ENCODE results near the gene MEAF6. TPM values are rescaled to one million over a fixed set of nuclear protein-coding genes. Genes with fewer than 3 reads are reported as not detected.

MEAF6 gene
- total RNA-seq, 4 donors from 2014 or later, result 63.6 to 105 (median 68.7) TPM

DNA sequence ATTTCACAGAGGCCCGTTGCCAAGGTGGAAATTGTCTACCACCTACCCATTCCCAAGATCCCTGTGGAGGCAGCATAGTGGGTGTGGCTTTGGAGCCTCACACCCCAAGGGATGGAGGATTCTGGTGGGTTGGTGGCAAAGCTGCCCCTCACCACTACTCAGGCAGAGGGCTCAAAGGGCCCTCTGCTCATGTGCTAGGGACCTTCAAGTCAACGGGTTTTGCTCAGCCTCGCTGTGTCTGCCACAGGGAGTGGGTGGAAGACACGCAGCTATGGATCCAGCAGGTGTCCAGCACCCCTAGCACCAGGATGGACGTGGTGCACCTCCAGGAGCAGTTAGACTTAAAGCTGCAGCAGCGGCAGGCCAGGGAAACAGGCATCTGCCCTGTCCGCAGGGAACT is 44.5 kb upstream of the MEAF6 start:
- Histone ChIP-seq H3K36me3 (no peaks in the 10 kb centered on the region), H3K9me3 (no peaks in the 10 kb centered on the region), H3K27me3 (no peaks in the 10 kb centered on the region), H3K27ac (no peak overlapping the region), H3K4me1 (peaks cover 15% of the 10 kb centered on the region), H3K4me3 (no peak overlapping the region)
- no peak for DNase-seq (ENCODE audit: low spot score in 2 of 2)
- no peak for TF ChIP-seq EP300 (IDR thresholded peaks at IDR 0.05)
- WGBS, result 88% methylated on average over 1 of the region's 7 CpGs

DNA sequence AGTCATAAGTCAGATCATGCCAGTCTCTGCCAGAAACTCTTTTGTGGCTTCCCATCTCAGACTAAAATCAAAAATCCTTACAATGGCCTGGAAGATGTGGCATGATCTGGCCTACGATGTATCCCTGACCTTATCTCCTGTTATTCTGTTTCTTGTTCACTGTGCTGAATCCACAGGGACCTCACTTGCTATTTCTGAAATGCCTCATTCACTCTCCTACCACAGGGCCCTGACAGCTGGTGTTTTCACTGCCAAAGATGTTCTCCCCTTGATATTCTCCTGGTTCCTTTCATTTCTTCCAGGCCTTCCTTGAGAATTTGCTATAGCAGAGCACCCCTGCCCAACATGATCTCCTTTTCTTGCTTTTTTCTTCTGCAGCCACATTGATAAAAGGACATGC is 43.8 kb upstream of the MEAF6 start:
- peaks cover 17% of the 10 kb centered on the region for H3K4me1 ChIP-seq
- H3K4me3 ChIP-seq, result no peak overlapping the region
- no peaks in the 10 kb centered on the region for H3K36me3 ChIP-seq
- no peaks in the 10 kb centered on the region for H3K27me3 ChIP-seq
- no peaks in the 10 kb centered on the region for H3K9me3 ChIP-seq
- WGBS, result 88% methylated on average over 1 of the region's 1 CpG
- no peak overlapping the region for H3K27ac ChIP-seq
- DNase-seq (ENCODE audit: low spot score in 2 of 2), result no peak
- TF ChIP-seq POLR2A (IDR thresholded peaks at IDR 0.05) (no peak), POLR2AphosphoS5 (IDR thresholded peaks at IDR 0.05) (no peak), EP300 (IDR thresholded peaks at IDR 0.05) (no peak)
- TF ChIP-seq, protein P1, sequence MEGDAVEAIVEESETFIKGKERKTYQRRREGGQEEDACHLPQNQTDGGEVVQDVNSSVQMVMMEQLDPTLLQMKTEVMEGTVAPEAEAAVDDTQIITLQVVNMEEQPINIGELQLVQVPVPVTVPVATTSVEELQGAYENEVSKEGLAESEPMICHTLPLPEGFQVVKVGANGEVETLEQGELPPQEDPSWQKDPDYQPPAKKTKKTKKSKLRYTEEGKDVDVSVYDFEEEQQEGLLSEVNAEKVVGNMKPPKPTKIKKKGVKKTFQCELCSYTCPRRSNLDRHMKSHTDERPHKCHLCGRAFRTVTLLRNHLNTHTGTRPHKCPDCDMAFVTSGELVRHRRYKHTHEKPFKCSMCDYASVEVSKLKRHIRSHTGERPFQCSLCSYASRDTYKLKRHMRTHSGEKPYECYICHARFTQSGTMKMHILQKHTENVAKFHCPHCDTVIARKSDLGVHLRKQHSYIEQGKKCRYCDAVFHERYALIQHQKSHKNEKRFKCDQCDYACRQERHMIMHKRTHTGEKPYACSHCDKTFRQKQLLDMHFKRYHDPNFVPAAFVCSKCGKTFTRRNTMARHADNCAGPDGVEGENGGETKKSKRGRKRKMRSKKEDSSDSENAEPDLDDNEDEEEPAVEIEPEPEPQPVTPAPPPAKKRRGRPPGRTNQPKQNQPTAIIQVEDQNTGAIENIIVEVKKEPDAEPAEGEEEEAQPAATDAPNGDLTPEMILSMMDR (IDR thresholded peaks at IDR 0.05), result no peak

DNA sequence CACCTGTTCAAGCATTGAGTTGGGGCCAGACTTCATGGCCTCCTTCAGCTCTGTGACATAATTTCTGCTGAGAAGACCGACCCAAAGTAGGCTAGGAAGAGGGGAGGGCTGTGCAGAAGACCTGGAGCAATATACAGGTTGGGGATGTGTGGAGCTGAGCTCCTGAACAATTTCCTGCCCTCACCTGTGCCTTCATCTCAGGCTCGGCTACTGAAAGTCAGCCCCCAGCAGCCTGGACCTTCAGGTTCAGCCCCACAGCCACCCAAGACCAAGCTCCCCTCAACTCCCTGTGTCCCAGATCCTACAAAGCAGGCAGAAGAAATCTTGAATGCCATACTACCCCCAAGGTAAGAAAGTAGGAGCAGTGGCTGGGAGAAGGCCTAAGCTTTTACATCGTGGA is 42.8 kb upstream of the MEAF6 start:
- Histone ChIP-seq H3K9me3 (no peaks in the 10 kb centered on the region), H3K27ac (no peak overlapping the region), H3K27me3 (no peaks in the 10 kb centered on the region), H3K4me1 (peaks cover 27% of the 10 kb centered on the region), H3K4me3 (no peak overlapping the region), H3K36me3 (no peaks in the 10 kb centered on the region)
- no peak for DNase-seq (ENCODE audit: low spot score in 2 of 2)
- TF ChIP-seq, protein P1 (IDR thresholded peaks at IDR 0.05), result no peak
- TF ChIP-seq POLR2A (IDR thresholded peaks at IDR 0.05) (no peak), POLR2AphosphoS5 (IDR thresholded peaks at IDR 0.05) (no peak), EP300 (IDR thresholded peaks at IDR 0.05) (no peak)
- WGBS, result 73% methylated on average over 3 of the region's 3 CpGs

DNA sequence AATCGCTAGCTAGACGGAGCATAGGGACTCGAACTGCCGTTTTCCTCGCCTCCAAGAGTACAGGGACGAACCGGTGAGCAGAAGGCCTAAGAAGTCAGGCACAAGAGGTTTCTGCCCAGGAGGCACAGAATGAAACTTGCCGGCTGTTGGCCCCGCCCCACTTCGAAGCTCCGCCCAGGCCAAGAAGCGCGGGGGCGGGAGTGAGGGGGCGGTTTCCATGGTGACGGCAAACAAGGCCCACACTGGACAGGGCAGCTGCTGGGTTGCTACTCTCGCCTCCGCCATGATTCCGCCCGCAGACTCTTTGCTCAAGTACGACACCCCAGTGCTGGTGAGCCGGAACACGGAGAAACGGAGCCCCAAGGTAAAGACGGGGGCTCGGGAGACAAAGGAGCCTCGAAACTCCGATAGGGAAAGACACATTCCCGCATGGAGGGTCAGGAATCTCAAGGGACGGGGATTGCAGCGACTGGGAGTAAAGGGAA is 42.2 kb upstream of the MEAF6 start, which contains the start of gene DNALI1:
DNALI1 (plus strand) TSS at position 229 of the 485 bp plus-strand sequence; CDS start at position 284, 55 bp downstream.
- Histone ChIP-seq H3K4me3 (peak within 1 kb of the TSS; percentile 36), H3K4me1 (peaks cover 32% of the 10 kb centered on the region), H3K9me3 (no peaks in the 10 kb centered on the region), H3K36me3 (no peaks in the 10 kb centered on the region), H3K27ac (no peak within 1 kb of the TSS), H3K27me3 (no peaks in the 10 kb centered on the region)
- peak; percentile 86 to 87 for DNase-seq (ENCODE audit: low spot score in 2 of 2)
- WGBS, result 21% methylated on average over 29 of the region's 31 CpGs
- TF ChIP-seq POLR2A (IDR thresholded peaks at IDR 0.05), result no peak

DNA sequence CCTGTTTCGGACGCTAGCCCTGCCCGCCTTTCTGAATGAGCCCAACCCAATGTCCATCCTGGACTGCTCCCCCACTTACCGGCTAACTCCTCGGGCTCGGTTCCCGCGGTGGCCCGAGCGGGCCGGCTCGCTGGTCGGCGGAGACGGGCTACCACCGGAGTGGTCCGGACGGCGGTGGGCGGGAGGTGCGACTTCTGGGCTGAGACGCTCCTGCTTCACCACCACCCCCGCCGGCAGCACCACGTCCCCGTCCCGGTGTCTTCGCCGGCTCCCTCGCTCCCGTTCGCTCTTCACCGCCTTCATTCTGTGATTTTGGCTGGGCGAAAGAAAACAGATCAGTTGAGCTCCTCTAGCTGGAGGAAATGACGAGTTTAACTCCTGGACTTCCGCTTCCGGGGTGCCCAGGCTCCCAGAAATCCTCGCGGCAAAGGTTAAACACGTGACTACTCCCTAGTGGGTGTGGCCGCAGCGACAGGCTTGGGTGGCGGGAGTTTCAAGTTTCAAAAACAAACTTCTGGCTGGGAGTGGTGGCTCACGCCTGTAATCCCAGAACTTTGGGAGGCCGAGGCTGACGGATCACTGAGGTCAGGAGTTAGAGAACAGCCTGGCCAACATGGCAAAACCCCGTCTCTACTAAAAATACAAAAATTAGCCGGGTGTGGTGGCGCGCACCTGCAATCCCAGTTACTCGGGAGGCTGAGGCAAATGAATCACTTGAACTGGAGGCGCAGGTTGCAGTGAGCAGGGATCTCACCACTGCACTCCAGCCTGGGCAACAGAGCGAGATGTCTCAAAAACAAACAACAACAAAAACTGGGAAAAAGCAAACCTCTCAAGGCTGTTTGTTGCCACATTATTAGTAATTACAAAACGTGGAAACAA is 39.6 kb upstream of the MEAF6 start, which contains the start of gene SNIP1:
SNIP1 (minus strand) TSS at position 367 of the 882 bp plus-strand sequence; CDS start at position 303, 64 bp downstream.
- Histone ChIP-seq H3K4me3 (peak within 1 kb of the TSS; percentile 85), H3K4me1 (peaks cover 32% of the 10 kb centered on the region), H3K27ac (peak within 1 kb of the TSS; percentile 86), H3K9me3 (no peaks in the 10 kb centered on the region), H3K27me3 (no peaks in the 10 kb centered on the region), H3K36me3 (peaks cover 6% of the 10 kb centered on the region)
- no peak for TF ChIP-seq EP300 (IDR thresholded peaks at IDR 0.05)
- TF ChIP-seq, protein P1 (IDR thresholded peaks at IDR 0.05), result no peak
- TF ChIP-seq POLR2AphosphoS5 (IDR thresholded peaks at IDR 0.05), result peak; percentile 55 to 90 (median 70)
- peak; percentile 42 to 56 for TF ChIP-seq POLR2A (IDR thresholded peaks at IDR 0.05)
- WGBS, result 23% methylated on average over 28 of the region's 54 CpGs
- peak; percentile 95 to 97 for DNase-seq (ENCODE audit: low spot score in 2 of 2)

DNA sequence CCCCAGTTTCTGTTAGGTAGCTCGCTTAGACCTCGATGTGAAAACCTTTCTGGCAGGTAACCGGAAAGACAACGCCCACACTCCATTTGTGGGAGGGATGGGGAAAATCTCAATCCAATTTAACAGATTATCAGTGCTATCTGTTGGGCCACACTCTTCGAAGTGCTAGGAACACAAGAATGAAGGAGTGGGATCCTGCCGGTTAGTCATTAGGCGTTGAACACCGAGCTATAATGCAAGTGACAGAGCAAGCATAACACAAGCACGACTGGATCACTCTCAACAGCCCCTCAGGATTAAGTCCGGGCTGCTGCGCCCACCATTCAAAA is 39.0 kb upstream of the MEAF6 start:
- H3K27ac ChIP-seq, result peak overlapping the region; percentile 86
- TF ChIP-seq, protein P1 (IDR thresholded peaks at IDR 0.05), result no peak
- TF ChIP-seq POLR2A (IDR thresholded peaks at IDR 0.05) (no peak), POLR2AphosphoS5 (IDR thresholded peaks at IDR 0.05) (no peak), EP300 (IDR thresholded peaks at IDR 0.05) (no peak)
- peak overlapping the region; percentile 85 for H3K4me3 ChIP-seq
- H3K27me3 ChIP-seq, result no peaks in the 10 kb centered on the region
- WGBS, result 3% methylated on average over 9 of the region's 11 CpGs
- peaks cover 32% of the 10 kb centered on the region for H3K4me1 ChIP-seq
- peaks cover 9% of the 10 kb centered on the region for H3K36me3 ChIP-seq
- DNase-seq (ENCODE audit: low spot score in 2 of 2), result peak in 1 of 2 donors; percentile 62
- H3K9me3 ChIP-seq, result no peaks in the 10 kb centered on the region

All from suprapubic skin (tissue), 4 donors.